CD14-positive monocyte (primary cell): Measurements from ENCODE around the gene CDKAL1. TPM values are rescaled to one million over a fixed set of nuclear protein-coding genes. Genes with fewer than 3 reads are reported as not detected.
A peak's percentile ranks its signal among the peaks of the same experiment; 100 is the strongest.

Source experiments
- DNase-seq, 3 donors: peaks; one replicate each; pipeline ENCODE4 v3.0.0-alpha.2; 2011 to 2022
- H2AFZ ChIP-seq: 2 replicates; pipeline ENCODE4 v1.6.0; 2012; ENCODE audit warnings: mild to moderate bottlenecking, low read depth, low read length, inconsistent platforms; ENCODE audit not compliant: insufficient read depth, poor library complexity, severe bottlenecking
- H3K27ac ChIP-seq, 2 donors: 1 replicate in 1 of 2; 2 replicates in 1 of 2; pipeline ENCODE4 v1.5.1; 2012 to 2013; ENCODE audit warnings: low read length in 2 of 2, control low read depth in 1 of 2, inconsistent platforms in 1 of 2, low read depth in 1 of 2, mild to moderate bottlenecking in 1 of 2
- H3K27me3 ChIP-seq, 2 donors: one replicate each; pipeline versions ENCODE4 v1.6.0 to v1.6.1; 2011 to 2013; ENCODE audit warnings: low read length in 2 of 2; ENCODE audit not compliant: control insufficient read depth in 2 of 2, insufficient read depth in 2 of 2
- H3K36me3 ChIP-seq, 2 donors: replicated peaks in 1 of 2; 1 replicate in 1 of 2; 2 replicates in 1 of 2; pipeline versions ENCODE4 v1.5.1 to v1.6.1; 2012 to 2013; ENCODE audit warnings: low read length in 2 of 2, control low read depth in 1 of 2, inconsistent platforms in 1 of 2, mild to moderate bottlenecking in 1 of 2; ENCODE audit not compliant: insufficient read depth in 2 of 2, control insufficient read depth in 1 of 2
- H3K4me1 ChIP-seq, 2 donors: 1 replicate in 1 of 2; 2 replicates in 1 of 2; pipeline versions ENCODE4 v1.5.1 to v1.6.1; 2012 to 2013; ENCODE audit warnings: low read length in 2 of 2, control low read depth in 1 of 2, inconsistent platforms in 1 of 2, mild to moderate bottlenecking in 1 of 2, moderate library complexity in 1 of 2; ENCODE audit not compliant: insufficient read depth in 2 of 2, control insufficient read depth in 1 of 2
- H3K4me2 ChIP-seq: replicated peaks from 2 replicates; pipeline ENCODE3; 2012; ENCODE audit warnings: low read length, moderate library complexity, mild to moderate bottlenecking; ENCODE audit not compliant: poor library complexity, severe bottlenecking; ENCODE audit errors: extremely low read depth
- H3K4me3 ChIP-seq, 3 experiments: fragments of 200-600 bp in 1 of 3; sonication (generic) in 1 of 3; replicated peaks in 1 of 3; 1 replicate in 2 of 3; 2 replicates in 1 of 3; pipeline ENCODE4 v1.5.1; 2011 to 2013; ENCODE audit warnings: low read length in 3 of 3, mild to moderate bottlenecking in 3 of 3, control low read depth in 2 of 3, low read depth in 2 of 3, inconsistent platforms in 1 of 3, moderate library complexity in 1 of 3
- H3K79me2 ChIP-seq: 2 replicates; pipeline ENCODE4 v1.6.0; 2012; ENCODE audit warnings: mild to moderate bottlenecking, control low read depth, inconsistent platforms, low read length, moderate library complexity; ENCODE audit not compliant: insufficient read depth
- H3K9ac ChIP-seq: 2 replicates; pipeline ENCODE4 v1.6.0; 2017; ENCODE audit warnings: low read length, mild to moderate bottlenecking; ENCODE audit not compliant: insufficient read depth, poor library complexity, severe bottlenecking
- H3K9me3 ChIP-seq, 2 donors: replicated peaks in 1 of 2; 1 replicate in 1 of 2; 2 replicates in 1 of 2; pipeline versions ENCODE4 v1.5.1 to v1.6.1; 2012 to 2013; ENCODE audit warnings: low read length in 2 of 2, control low read depth in 1 of 2; ENCODE audit not compliant: control insufficient read depth in 1 of 2, insufficient read depth in 1 of 2
- H4K20me1 ChIP-seq: 2 replicates; pipeline ENCODE4 v1.6.0; 2012; ENCODE audit warnings: mild to moderate bottlenecking, low read length, control low read depth, moderate library complexity; ENCODE audit not compliant: insufficient read depth
- H3K27ac Mint-ChIP-seq, 7 donors: one replicate each; pipeline ENCODE4 v1.8.0; 2020; ENCODE audit warnings: mild to moderate bottlenecking in 7 of 7, mixed read lengths in 7 of 7, moderate library complexity in 6 of 7, inconsistent platforms in 2 of 7
- H3K27me3 Mint-ChIP-seq, 3 donors: one replicate each; pipeline ENCODE4 v1.8.0; 2021 to 2022; ENCODE audit warnings: low read depth in 3 of 3, mild to moderate bottlenecking in 3 of 3, mixed read lengths in 3 of 3, moderate library complexity in 3 of 3, inconsistent platforms in 1 of 3
- H3K36me3 Mint-ChIP-seq, 2 donors: one replicate each; pipeline ENCODE4 v1.8.0; 2020; ENCODE audit warnings: mixed read lengths in 2 of 2, inconsistent platforms in 1 of 2, mild to moderate bottlenecking in 1 of 2
- H3K4me1 Mint-ChIP-seq: one replicate; pipeline ENCODE4 v1.8.0; 2020; ENCODE audit warnings: mild to moderate bottlenecking, mixed read lengths
- H3K4me3 Mint-ChIP-seq, 2 donors: one replicate each; pipeline ENCODE4 v1.8.0; 2020; ENCODE audit warnings: mild to moderate bottlenecking in 2 of 2, mixed read lengths in 2 of 2, moderate library complexity in 1 of 2
- H3K9me3 Mint-ChIP-seq, 7 donors: one replicate each; pipeline ENCODE4 v1.8.0; 2020 to 2022; ENCODE audit warnings: mixed read lengths in 7 of 7, mild to moderate bottlenecking in 6 of 7, moderate library complexity in 6 of 7, inconsistent platforms in 2 of 7
- WGBS: methylation state at CpG from one replicate; pipeline ENCODE4 v1.1.5; 2013; ENCODE audit warnings: missing lambda C conversion rate; ENCODE audit not compliant: insufficient coverage; 5-methylcytosine and 5-hydroxymethylcytosine counted together
- intact Hi-C, 2 donors: fragments of 100-400 bp; cut with micrococcal nuclease; formaldehyde crosslinking; loops; one replicate each; pipeline versions ENCODE4 v1.15.0 to v1.15.1; 2023
- polyA plus RNA-seq, 3 donors: library from polyadenylated mRNA; depleted of rRNA in 1 of 3; unstranded in 2 of 3; stranded (reverse) in 1 of 3; fragments of 300-500 nt in 2 of 3; fragments of >200 nt in 1 of 3; fragmentation: Illumina TruSeq in 2 of 3; gene quantifications; 1 replicate in 2 of 3; 2 replicates in 1 of 3; pipeline ENCODE4 v1.2.3, GENCODE V29; 2012 to 2021
- TF ChIP-seq, protein P1 (sequence below): fragments of 200-600 bp; IDR thresholded peaks from one replicate; pipeline ENCODE4 v1.8.0; 2022; ENCODE audit warnings: antibody characterized with exemption, mild to moderate bottlenecking

Gene CDKAL1
- polyA plus RNA-seq, 3 donors: 3.2 to 12.4 (median 8.3) TPM

DNA sequence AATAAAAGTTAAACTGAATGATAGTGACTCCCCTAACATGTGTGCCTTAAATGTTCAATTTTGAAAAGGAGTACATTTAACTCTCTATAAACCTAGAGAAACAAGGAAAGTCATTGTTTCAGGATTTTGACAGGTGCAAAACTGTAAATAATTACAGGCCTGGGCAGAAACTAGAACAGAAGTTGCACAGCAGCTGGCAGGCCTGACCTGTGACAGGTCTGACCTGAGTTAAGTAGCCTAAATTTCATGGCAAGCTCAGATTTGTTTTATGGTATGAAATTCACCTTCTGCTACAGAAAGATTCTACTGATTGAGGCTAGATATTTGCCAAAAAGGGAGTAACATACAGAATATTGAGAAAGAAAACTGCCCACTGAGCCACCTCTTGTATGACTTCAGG is 166.1 kb downstream of the CDKAL1 start:
- no peaks in the 10 kb centered on the region for H3K4me1 ChIP-seq
- no peaks in the 10 kb centered on the region for H3K36me3 ChIP-seq
- H3K9me3 Mint-ChIP-seq: peaks cover 0 to 3% (median 0%) of the 10 kb centered on the region in 7 donors
- no peak overlapping the region for H3K27ac ChIP-seq
- H3K27ac Mint-ChIP-seq: no peak overlapping the region
- no peaks in the 10 kb centered on the region for H3K27me3 Mint-ChIP-seq
- H3K4me2 ChIP-seq: no peak overlapping the region
- no peaks in the 10 kb centered on the region for H3K27me3 ChIP-seq
- H3K4me1 Mint-ChIP-seq: peaks cover 3% of the 10 kb centered on the region
- no peaks in the 10 kb centered on the region for H3K79me2 ChIP-seq
- H3K4me3 ChIP-seq: no peak overlapping the region
- TF ChIP-seq, protein P1, sequence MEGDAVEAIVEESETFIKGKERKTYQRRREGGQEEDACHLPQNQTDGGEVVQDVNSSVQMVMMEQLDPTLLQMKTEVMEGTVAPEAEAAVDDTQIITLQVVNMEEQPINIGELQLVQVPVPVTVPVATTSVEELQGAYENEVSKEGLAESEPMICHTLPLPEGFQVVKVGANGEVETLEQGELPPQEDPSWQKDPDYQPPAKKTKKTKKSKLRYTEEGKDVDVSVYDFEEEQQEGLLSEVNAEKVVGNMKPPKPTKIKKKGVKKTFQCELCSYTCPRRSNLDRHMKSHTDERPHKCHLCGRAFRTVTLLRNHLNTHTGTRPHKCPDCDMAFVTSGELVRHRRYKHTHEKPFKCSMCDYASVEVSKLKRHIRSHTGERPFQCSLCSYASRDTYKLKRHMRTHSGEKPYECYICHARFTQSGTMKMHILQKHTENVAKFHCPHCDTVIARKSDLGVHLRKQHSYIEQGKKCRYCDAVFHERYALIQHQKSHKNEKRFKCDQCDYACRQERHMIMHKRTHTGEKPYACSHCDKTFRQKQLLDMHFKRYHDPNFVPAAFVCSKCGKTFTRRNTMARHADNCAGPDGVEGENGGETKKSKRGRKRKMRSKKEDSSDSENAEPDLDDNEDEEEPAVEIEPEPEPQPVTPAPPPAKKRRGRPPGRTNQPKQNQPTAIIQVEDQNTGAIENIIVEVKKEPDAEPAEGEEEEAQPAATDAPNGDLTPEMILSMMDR: no peak
- intact Hi-C loops: no loop called here
- no peak overlapping the region for H3K9ac ChIP-seq
- no peak for DNase-seq
- no peaks in the 10 kb centered on the region for H3K9me3 ChIP-seq
- no peaks in the 10 kb centered on the region for H3K36me3 Mint-ChIP-seq
- no peaks in the 10 kb centered on the region for H4K20me1 ChIP-seq
- no peak overlapping the region for H2AFZ ChIP-seq
- no peak overlapping the region for H3K4me3 Mint-ChIP-seq

DNA sequence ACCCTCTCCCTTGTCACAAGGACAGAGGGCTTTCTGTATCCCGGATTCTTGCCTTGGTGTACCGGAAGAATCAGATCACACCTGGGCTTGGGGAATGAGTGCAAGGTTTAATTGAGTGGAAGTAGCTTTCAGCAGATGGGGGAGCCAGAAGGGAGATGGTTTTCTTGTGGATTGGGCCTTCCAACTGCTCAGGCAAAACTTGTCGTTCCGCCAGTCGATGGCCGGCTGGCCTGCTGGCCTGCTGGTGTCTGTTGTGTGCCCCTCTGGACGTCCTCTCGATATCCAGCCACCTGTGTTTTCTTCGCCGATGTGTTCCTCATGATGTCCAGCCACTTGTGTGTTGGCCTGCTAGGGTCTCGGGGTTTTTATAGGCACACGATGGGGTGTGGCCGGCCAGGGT is 168.1 kb downstream of the CDKAL1 start:
- Histone ChIP-seq H4K20me1 (no peaks in the 10 kb centered on the region), H3K27me3 (no peaks in the 10 kb centered on the region), H3K4me1 (no peaks in the 10 kb centered on the region), H3K36me3 (no peaks in the 10 kb centered on the region), H2AFZ (no peak overlapping the region), H3K4me3 (no peak overlapping the region), H3K9ac (no peak overlapping the region), H3K27ac (no peak overlapping the region), H3K79me2 (no peaks in the 10 kb centered on the region), H3K9me3 (no peaks in the 10 kb centered on the region), H3K4me2 (no peak overlapping the region)
- peak overlapping the region in 1 of 7 donors; percentile 57 for H3K27ac Mint-ChIP-seq
- no peak overlapping the region for H3K4me3 Mint-ChIP-seq
- no peaks in the 10 kb centered on the region for H3K27me3 Mint-ChIP-seq
- H3K4me1 Mint-ChIP-seq: peaks cover 3% of the 10 kb centered on the region
- TF ChIP-seq, protein P1: no peak
- WGBS: 97% methylated on average over 11 of the region's 13 CpGs
- H3K36me3 Mint-ChIP-seq: no peaks in the 10 kb centered on the region
- H3K9me3 Mint-ChIP-seq: peaks cover 0 to 3% (median 0%) of the 10 kb centered on the region in 7 donors
- DNase-seq: no peak
- intact Hi-C loops: no loop called here
